B cell (primary cell): ENCODE data around the gene ASCL1. TPM values are rescaled to one million over a fixed set of nuclear protein-coding genes. Genes with fewer than 3 reads are reported as not detected.

Source experiments
- ATAC-seq: fragments of 200-7000 bp; cut with Tn5 transposase; one replicate; pipeline ENCODE4 v1.10.0; 2021; ENCODE audit warnings: low read depth, mild to moderate bottlenecking, moderate number of reproducible peaks, moderate library complexity
- CTCF ChIA-PET: fragments of 350-600 bp; sonication (Branson Sonifier 250); formaldehyde crosslinking; loops from one replicate; lab custom pipeline; 2021; ENCODE audit warnings: antibody characterized with exemption, inconsistent platforms; lab: Charles Lee
- POLR2A ChIA-PET: fragments of 350-600 bp; sonication (Branson Sonifier 250); formaldehyde crosslinking; loops from one replicate; lab custom pipeline; 2021; ENCODE audit warnings: antibody characterized with exemption; lab: Charles Lee
- DNase-seq: peaks from one replicate; pipeline ENCODE4 v3.0.0; 2013
- H2AFZ ChIP-seq: 2 replicates; pipeline ENCODE4 v1.6.1; 2012; ENCODE audit warnings: mild to moderate bottlenecking, low read depth, low read length; ENCODE audit not compliant: insufficient read depth, poor library complexity, severe bottlenecking
- H3K27ac ChIP-seq, 2 donors: 1 replicate in 1 of 2; 2 replicates in 1 of 2; pipeline ENCODE4 v1.5.1; 2012 to 2013; ENCODE audit warnings: low read length in 2 of 2, mild to moderate bottlenecking in 2 of 2, moderate library complexity in 1 of 2
- H3K27me3 ChIP-seq, 4 experiments: fragments of 200-600 bp in 1 of 4; sonication (generic) in 1 of 4; replicated peaks in 1 of 4; 1 replicate in 2 of 4; 2 replicates in 2 of 4; pipeline versions ENCODE4 v1.6.1 to v1.7.0; 2013 to 2016; ENCODE audit warnings: low read length in 3 of 4, mild to moderate bottlenecking in 2 of 4, mixed read lengths in 1 of 4, moderate library complexity in 1 of 4; ENCODE audit not compliant: insufficient read depth in 4 of 4, control insufficient read depth in 3 of 4; ENCODE audit errors: control extremely low read depth in 1 of 4
- H3K36me3 ChIP-seq, 2 experiments: replicated peaks in 1 of 2; 1 replicate in 1 of 2; 2 replicates in 1 of 2; pipeline versions ENCODE4 v1.6.1 to v1.7.1; 2013; ENCODE audit warnings: low read length in 1 of 2; ENCODE audit not compliant: insufficient read depth in 2 of 2, control insufficient read depth in 1 of 2; ENCODE audit errors: control extremely low read depth in 1 of 2, extremely low read depth in 1 of 2
- H3K4me1 ChIP-seq, 2 donors: fragments of 200-600 bp in 1 of 2; sonication (generic) in 1 of 2; 1 replicate in 1 of 2; 2 replicates in 1 of 2; pipeline versions ENCODE4 v1.5.1 to v1.6.1; 2013 to 2017; ENCODE audit warnings: low read length in 2 of 2; ENCODE audit not compliant: control insufficient read depth in 2 of 2, insufficient read depth in 2 of 2
- H3K4me2 ChIP-seq: replicated peaks from 2 replicates; pipeline ENCODE3; 2012; ENCODE audit warnings: mild to moderate bottlenecking, low read depth, low read length; ENCODE audit not compliant: poor library complexity, severe bottlenecking
- H3K4me3 ChIP-seq, 5 experiments: fragments of 200-600 bp in 1 of 5; sonication (generic) in 1 of 5; 1 replicate in 3 of 5; 2 replicates in 2 of 5; pipeline versions ENCODE4 v1.5.1 to v1.7.0; 2011 to 2016; ENCODE audit warnings: low read length in 4 of 5, mild to moderate bottlenecking in 4 of 5, low read depth in 2 of 5, control low read depth in 1 of 5, moderate library complexity in 1 of 5; ENCODE audit not compliant: insufficient read depth in 1 of 5; ENCODE audit errors: control extremely low read depth in 1 of 5, extremely low read depth in 1 of 5
- H3K79me2 ChIP-seq: fragments of 200-600 bp; sonication (generic); one replicate; pipeline ENCODE4 v1.6.0; 2016; ENCODE audit warnings: low read length; ENCODE audit not compliant: control insufficient read depth, insufficient read depth
- H3K9ac ChIP-seq: fragments of 200-600 bp; sonication (generic); 2 replicates; pipeline ENCODE4 v1.6.1; 2017; ENCODE audit warnings: mild to moderate bottlenecking, low read length, moderate library complexity
- H3K9me3 ChIP-seq, 3 donors: one replicate each; pipeline versions ENCODE4 v1.6.1 to v1.7.1; 2013; ENCODE audit warnings: low read length in 2 of 3; ENCODE audit not compliant: control insufficient read depth in 2 of 3, insufficient read depth in 1 of 3; ENCODE audit errors: control extremely low read depth in 1 of 3
- H4K20me1 ChIP-seq: 2 replicates; pipeline ENCODE4 v1.6.0; 2012; ENCODE audit warnings: mild to moderate bottlenecking, low read length; ENCODE audit not compliant: insufficient read depth, control insufficient read depth, poor library complexity, severe bottlenecking
- H3K27ac Mint-ChIP-seq: one replicate; pipeline ENCODE4 v1.8.0; 2021; ENCODE audit warnings: mixed read lengths
- H3K27me3 Mint-ChIP-seq: one replicate; pipeline ENCODE4 v1.8.0; 2021; ENCODE audit warnings: mixed read lengths
- H3K4me1 Mint-ChIP-seq: one replicate; pipeline ENCODE4 v1.8.0; 2021; ENCODE audit warnings: mixed read lengths
- H3K4me3 Mint-ChIP-seq: one replicate; pipeline ENCODE4 v1.8.0; 2021; ENCODE audit warnings: mixed read lengths
- H3K9me3 Mint-ChIP-seq: one replicate; pipeline ENCODE4 v1.8.0; 2022; ENCODE audit warnings: mixed read lengths; ENCODE audit not compliant: insufficient read depth
- CTCF ChIP-seq: fragments of 200-600 bp; IDR thresholded peaks from one replicate; pipeline ENCODE4 v1.8.0; 2022; ENCODE audit warnings: antibody characterized with exemption, mild to moderate bottlenecking
- EZH2 ChIP-seq: IDR thresholded peaks from 2 replicates; pipeline ENCODE4 v1.6.1; 2012; ENCODE audit warnings: borderline replicate concordance, low read depth, mild to moderate bottlenecking, moderate library complexity, low read length; ENCODE audit not compliant: insufficient read depth, poor library complexity, severe bottlenecking
- WGBS: methylation state at CpG from one replicate; pipeline ENCODE4 v1.1.5; 2013; ENCODE audit warnings: missing lambda C conversion rate; ENCODE audit not compliant: insufficient coverage; 5-methylcytosine and 5-hydroxymethylcytosine counted together
- intact Hi-C: fragments of 100-400 bp; cut with micrococcal nuclease; formaldehyde crosslinking; loops from one replicate; pipeline ENCODE4 v1.10.0; 2022
- polyA plus RNA-seq: library from polyadenylated mRNA; depleted of rRNA; stranded (reverse); fragments of >200 nt; gene quantifications from 2 replicates; pipeline ENCODE4 v1.2.3, GENCODE V29; 2012
- total RNA-seq, 2 donors: library from RNA; stranded (reverse); fragments of 120-200 nt in 1 of 2; gene quantifications; 1 replicate in 1 of 2; 2 replicates in 1 of 2; pipeline versions ENCODE4 v1.2.3 to v1.2.4, GENCODE V29; 2013 to 2022

The ASCL1 gene
- total and polyA plus RNA-seq, 2 donors (not counting 1 experiment from before 2014, with no cell fraction given): not detected

GRCh38 chr12:102966200-102966863 lies 8.9 kb downstream of the ASCL1 start:
- CTCF ChIA-PET: interaction anchor here (0.9 kb wide), 1 partner anchor 17 kb away, joined by 3 read pairs; no protein-coding TSS in a partner anchor
- H3K27me3 ChIP-seq: peaks cover 0 to 67% (median 58%) of the 10 kb centered on the region in 4 experiments
- 22% methylated on average over 10 of the region's 12 CpGs for WGBS

More at GRCh38 chr12:102966200-102966863, 8.9 kb downstream of the ASCL1 start:
- Mint-ChIP-seq H3K27me3 (peaks cover 84% of the 10 kb centered on the region), H3K4me1 (peaks cover 28% of the 10 kb centered on the region), H3K4me3 (no peak overlapping the region), H3K9me3 (peaks cover 7% of the 10 kb centered on the region), H3K27ac (no peak overlapping the region)
- H3K9ac ChIP-seq: no peak overlapping the region
- intact Hi-C loops: no loop called here
- H3K27ac ChIP-seq: no peak overlapping the region
- POLR2A ChIA-PET: interaction anchor here (0.5 kb wide), 1 partner anchor 206 kb away, joined by 5 read pairs; no protein-coding TSS in a partner anchor
- H3K4me2 ChIP-seq: no peak overlapping the region
- TF ChIP-seq CTCF (no peak), EZH2 (no peak)
- H3K4me1 ChIP-seq: peaks cover 18 to 34% of the 10 kb centered on the region in 2 donors
- no peaks in the 10 kb centered on the region for H3K36me3 ChIP-seq
- peak overlapping the region in 1 of 5 experiments; percentile 42 for H3K4me3 ChIP-seq
- no peaks in the 10 kb centered on the region for H3K79me2 ChIP-seq
- no peak overlapping the region for H2AFZ ChIP-seq
- DNase-seq (no peak), ATAC-seq (no peak)
- no peaks in the 10 kb centered on the region for H4K20me1 ChIP-seq
- peaks cover 0 to 20% (median 17%) of the 10 kb centered on the region in 3 donors for H3K9me3 ChIP-seq
